Coronary artery (tissue), 2 donors: Measurements from ENCODE around the gene IFT122.
A peak's percentile ranks its signal among the peaks of the same experiment; 100 is the strongest.

Experiments used
- DNase-seq: peaks from one replicate; pipeline ENCODE4 v3.0.0-alpha.2; 2017; ENCODE audit warnings: low spot score
- H3K27ac ChIP-seq, 2 donors: fragments of 200-600 bp; sonication (generic); one replicate each; pipeline ENCODE4 v1.5.1; 2016 to 2019
- H3K4me3 ChIP-seq: fragments of 200-600 bp; sonication (generic); 2 replicates; pipeline ENCODE4 v1.5.1; 2016; ENCODE audit warnings: mild to moderate bottlenecking, moderate library complexity
- TF ChIP-seq, protein P1 (sequence below): fragments of 200-600 bp; sonication (generic); IDR thresholded peaks from one replicate; pipeline ENCODE4 v1.5.1; 2019; ENCODE audit warnings: antibody characterized with exemption

The IFT122 gene

DNA sequence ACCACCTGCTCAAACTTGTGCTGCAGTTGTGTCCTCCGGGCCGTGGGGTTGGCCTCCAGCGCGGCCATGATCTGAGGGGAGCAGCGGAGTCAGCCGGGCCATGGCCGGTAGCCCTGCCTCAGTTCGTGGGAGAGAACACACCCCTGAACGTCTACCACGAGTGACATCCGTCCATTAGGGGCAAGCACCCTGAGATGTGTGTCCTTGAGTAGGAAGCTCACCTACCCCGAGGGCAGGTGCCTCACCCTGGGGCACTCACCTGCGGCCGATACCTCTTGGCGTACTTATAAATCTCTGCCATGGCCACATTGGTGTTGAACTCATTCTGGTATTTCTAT lies 116.3 kb downstream of the IFT122 start:
- TF ChIP-seq, protein P1, sequence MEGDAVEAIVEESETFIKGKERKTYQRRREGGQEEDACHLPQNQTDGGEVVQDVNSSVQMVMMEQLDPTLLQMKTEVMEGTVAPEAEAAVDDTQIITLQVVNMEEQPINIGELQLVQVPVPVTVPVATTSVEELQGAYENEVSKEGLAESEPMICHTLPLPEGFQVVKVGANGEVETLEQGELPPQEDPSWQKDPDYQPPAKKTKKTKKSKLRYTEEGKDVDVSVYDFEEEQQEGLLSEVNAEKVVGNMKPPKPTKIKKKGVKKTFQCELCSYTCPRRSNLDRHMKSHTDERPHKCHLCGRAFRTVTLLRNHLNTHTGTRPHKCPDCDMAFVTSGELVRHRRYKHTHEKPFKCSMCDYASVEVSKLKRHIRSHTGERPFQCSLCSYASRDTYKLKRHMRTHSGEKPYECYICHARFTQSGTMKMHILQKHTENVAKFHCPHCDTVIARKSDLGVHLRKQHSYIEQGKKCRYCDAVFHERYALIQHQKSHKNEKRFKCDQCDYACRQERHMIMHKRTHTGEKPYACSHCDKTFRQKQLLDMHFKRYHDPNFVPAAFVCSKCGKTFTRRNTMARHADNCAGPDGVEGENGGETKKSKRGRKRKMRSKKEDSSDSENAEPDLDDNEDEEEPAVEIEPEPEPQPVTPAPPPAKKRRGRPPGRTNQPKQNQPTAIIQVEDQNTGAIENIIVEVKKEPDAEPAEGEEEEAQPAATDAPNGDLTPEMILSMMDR = no peak
- DNase-seq = no peak
- peak overlapping the region in 1 of 2 donors; percentile 89 for H3K27ac ChIP-seq
- no peak overlapping the region for H3K4me3 ChIP-seq

GRCh38 chr3:129556890-129557547 lies 117.0 kb downstream of the IFT122 start:
- no peak for DNase-seq
- Histone ChIP-seq H3K27ac (peak overlapping the region; percentile 89), H3K4me3 (no peak overlapping the region)
- TF ChIP-seq, protein P1 = no peak

DNA sequence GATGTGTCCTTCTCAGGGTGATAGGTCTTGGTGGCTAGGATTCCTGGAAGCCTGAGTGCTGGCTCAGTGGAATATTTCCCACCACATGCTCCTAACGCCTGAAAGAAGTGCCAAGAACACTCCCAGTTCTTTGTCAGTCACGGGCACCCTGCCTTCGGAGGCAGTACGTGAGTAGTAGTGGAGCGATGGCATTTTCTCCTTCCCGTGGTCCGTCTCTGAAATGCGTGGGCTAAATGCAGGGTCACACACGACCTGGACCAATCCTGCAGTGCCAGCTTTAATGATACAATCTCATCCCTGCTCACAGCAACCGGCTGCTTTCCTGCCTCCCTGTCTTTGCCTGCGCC lies 117.5 kb downstream of the IFT122 start:
- H3K4me3 ChIP-seq = no peak overlapping the region
- no peak for DNase-seq
- H3K27ac ChIP-seq = peak overlapping the region; percentile 89
- TF ChIP-seq, protein P1 = no peak

GRCh38 chr3:129558081-129558771 lies 118.2 kb downstream of the IFT122 start:
- peak overlapping the region; percentile 89 for H3K27ac ChIP-seq
- TF ChIP-seq, protein P1 = no peak
- no peak overlapping the region for H3K4me3 ChIP-seq
- no peak for DNase-seq

GRCh38 chr3:129558772-129559564 lies 118.9 kb downstream of the IFT122 start:
- Histone ChIP-seq H3K4me3 (no peak overlapping the region), H3K27ac (peak overlapping the region; percentile 89)
- TF ChIP-seq, protein P1 = no peak
- no peak for DNase-seq

- TF ChIP-seq, protein P1 = no peak
- Histone ChIP-seq H3K27ac (peak overlapping the region; percentile 89), H3K4me3 (no peak overlapping the region)
- DNase-seq = no peak
These were observed 119.6 kb downstream of the IFT122 start for GRCh38 chr3:129559565-129560079.
